GM11168 (cell line): ENCODE results near the gene ETS1.

Experiments used
- in situ Hi-C: fragments of 300-500 bp; cut with MboI; formaldehyde crosslinking; loops from one replicate; pipeline ENCODE4 v1.12.0; 2022; ENCODE audit warnings: low sequenced_read_pairs; ENCODE audit not compliant: unreplicated experiment

Gene ETS1

DNA sequence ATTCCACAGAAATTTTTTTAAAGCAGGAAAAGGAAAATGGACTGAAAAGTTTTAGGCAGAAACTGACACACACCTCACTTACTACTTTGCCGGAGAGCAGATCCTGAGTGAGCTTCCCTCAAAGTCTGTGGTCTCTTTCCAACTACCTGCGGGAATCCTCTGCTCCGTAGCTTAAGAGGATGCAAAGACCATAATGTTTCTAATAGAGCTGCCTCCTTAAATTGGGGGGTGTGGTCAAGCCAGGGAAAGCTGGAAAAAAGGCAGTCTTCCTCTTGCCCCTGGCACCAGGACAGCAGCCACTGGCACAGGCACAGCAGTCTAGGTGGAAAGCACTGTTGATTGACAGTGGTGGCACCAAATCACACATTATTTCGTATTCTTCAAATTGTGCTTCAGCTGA, at the start of gene ETS1:
TSS of gene ETS1 (minus strand) at position 144 of the 400 bp plus-strand sequence. CDS start 14,428 bp downstream, outside the sequence.
- in situ Hi-C loops: no loop called here

DNA sequence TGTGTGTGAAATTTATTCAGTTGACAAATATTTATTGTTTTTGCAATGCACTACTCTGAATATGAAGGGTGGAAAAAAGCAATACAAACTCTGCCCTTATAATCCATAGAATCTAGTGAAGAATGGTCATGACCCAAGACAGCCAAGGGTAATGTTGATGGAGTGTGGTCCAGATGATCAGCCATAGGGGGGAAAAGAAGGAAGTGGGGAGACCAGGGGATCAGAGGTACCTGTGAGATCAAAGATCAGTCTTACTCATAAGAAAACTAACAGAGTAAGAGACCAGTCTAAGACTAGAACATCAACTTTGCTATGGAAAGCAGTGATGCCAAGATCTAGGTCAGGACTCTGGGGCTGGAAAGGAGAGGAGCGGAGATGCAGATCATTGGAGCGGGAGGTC, 47.0 kb upstream of the ETS1 start:
- in situ Hi-C loops: loop anchor here (25.0 kb wide), 2 partner anchors 203 to 597 kb away; no protein-coding TSS in a partner anchor

DNA sequence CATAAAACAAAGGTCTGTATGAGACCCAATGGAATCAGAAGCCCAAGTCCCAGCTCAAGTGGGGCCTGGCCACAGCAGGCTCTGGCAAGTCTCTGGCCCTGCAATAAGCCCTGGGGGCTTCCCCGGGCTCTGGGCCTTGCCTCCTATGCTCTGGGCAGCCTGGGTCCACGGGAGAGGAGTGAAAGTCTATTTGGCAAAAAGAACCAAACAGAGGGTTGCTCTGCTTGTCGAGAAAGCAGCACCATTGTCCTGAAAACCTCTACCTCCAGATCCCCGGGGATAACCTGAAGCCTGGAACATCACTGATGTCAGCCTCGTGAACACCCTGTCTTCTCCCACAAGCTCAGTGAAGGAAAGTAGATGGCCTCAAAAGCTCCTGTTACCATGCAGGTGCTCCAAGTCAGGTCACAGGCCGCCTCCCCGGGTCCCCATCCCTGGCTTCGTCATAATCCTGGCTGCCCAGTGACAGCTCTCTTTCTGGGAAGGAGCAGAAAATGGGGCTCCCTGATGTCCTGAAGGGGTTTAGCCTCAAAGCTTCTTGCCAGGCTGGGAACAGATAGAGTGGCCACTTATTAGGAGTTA, 46.1 kb upstream of the ETS1 start:
- in situ Hi-C loops: loop anchor here (25.0 kb wide), 2 partner anchors 204 to 596 kb away; no protein-coding TSS in a partner anchor

GRCh38 chr11:128632141-128632791, 44.9 kb upstream of the ETS1 start:
- in situ Hi-C loops: loop anchor here (25.0 kb wide), 2 partner anchors 205 to 595 kb away; no protein-coding TSS in a partner anchor

DNA sequence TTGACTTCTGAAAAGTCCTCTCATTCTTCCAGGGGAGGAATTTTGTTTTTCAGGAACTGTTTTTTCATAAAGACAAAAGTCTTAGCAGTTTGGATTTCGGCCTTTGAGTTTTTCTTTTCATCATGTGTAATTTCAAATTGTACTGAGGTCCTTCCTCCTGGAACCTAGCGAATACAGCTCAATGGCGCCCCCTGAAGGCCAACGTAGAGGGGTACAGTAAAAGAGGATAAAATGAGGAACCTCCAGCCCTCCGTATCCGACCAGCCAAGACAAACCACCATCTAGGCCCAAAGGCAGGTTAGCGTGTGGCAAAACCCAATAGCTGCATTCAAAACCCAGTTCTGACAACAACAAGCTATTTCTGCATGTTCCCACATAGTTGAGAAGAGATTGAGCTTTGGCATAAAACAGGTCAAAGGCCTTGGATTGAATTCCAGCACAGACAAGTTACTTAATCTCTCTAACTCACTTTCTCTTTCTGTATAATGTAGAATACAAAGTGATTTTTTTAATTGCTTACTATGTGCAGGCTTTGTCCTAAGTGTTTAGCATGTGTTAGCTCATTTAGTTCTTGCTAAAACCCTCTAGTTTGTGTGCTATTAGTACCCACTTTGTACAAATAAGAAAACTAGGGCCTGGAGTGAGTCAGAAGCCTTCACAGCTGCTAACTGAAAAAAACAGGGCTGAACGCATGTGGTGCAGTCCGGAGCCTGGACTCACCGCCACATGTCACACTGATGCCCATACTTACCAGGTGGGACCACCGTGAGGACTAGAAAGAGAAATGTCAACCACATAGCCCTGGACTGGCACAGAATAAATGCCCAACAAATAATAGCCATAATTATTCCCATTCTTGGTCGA, 43.2 kb upstream of the ETS1 start:
- in situ Hi-C loops: loop anchor here (25.0 kb wide), 2 partner anchors 207 to 593 kb away; no protein-coding TSS in a partner anchor

GRCh38 chr11:128629516-128630106, 42.3 kb upstream of the ETS1 start:
- in situ Hi-C loops: loop anchor here (5.0 to 25.0 kb wide), 3 partner anchors 208 to 592 kb away; no protein-coding TSS in a partner anchor

DNA sequence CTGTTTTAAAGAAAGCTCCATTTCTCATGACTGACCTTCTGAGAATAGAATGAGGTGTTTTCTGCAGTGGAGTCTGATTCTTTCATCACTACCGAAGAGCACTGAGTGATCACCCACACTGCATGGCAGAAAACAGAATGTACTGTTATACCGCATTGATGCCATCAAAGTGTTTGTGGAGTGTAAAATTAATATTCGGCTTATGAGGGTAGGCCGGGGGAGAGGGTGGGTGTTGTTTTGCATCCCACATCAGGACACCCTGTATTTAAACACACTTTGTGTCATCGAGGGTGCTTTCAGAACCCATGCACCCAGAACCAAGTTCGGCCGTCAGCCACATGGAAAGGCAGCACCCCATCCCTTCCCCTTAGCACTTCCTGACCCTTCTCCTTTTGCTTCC, 41.3 kb upstream of the ETS1 start:
- in situ Hi-C loops: loop anchor here (5.0 to 25.0 kb wide), 3 partner anchors 209 to 591 kb away; no protein-coding TSS in a partner anchor

DNA sequence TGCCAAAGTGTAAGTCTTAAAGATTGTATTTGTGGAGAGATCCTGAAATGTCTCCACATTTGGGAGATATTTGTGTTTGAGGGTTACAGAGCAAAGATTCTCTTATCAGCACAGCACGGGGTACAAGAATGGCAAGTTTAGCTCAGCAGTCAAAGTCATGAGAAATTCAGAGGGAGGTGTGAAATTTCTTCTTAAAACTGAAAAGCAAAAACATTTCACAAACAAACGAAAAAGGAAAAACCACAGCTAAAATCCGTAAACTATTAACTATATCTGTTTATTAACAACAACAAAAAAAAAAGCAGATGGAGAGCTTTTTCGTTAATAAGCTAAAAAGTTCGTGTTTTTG, 40.9 kb upstream of the ETS1 start:
- in situ Hi-C loops: loop anchor here (5.0 to 25.0 kb wide), 3 partner anchors 209 to 591 kb away; no protein-coding TSS in a partner anchor

- in situ Hi-C loops: loop anchor here (5.0 to 25.0 kb wide), 3 partner anchors 210 to 590 kb away; no protein-coding TSS in a partner anchor
These were observed 40.4 kb upstream of the ETS1 start for GRCh38 chr11:128627666-128628324.

- in situ Hi-C loops: loop anchor here (5.0 to 25.0 kb wide), 3 partner anchors 210 to 590 kb away; no protein-coding TSS in a partner anchor
These were observed 39.7 kb upstream of the ETS1 start for GRCh38 chr11:128626913-128627665.

DNA sequence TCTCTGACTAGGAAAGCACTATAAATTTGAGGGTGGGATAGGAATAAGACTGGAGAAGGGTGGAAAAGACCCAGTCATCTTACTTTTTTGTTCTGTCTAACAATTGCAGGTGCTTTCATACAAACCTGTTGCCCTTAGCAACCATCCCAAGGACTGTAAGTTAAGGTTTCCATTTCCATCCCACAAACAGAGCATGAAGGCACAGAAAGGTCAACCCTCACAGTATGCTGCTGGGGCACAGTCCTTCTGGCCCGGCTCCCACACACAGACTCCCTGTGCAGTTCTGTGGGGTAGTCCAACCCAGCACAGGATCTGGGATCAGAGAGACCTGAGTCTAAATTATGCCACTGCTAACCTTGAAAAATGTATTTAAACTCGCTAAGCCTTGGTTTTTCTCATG, 38.4 kb upstream of the ETS1 start:
- in situ Hi-C loops: loop anchor here (5.0 to 25.0 kb wide), 3 partner anchors 212 to 588 kb away; no protein-coding TSS in a partner anchor

DNA sequence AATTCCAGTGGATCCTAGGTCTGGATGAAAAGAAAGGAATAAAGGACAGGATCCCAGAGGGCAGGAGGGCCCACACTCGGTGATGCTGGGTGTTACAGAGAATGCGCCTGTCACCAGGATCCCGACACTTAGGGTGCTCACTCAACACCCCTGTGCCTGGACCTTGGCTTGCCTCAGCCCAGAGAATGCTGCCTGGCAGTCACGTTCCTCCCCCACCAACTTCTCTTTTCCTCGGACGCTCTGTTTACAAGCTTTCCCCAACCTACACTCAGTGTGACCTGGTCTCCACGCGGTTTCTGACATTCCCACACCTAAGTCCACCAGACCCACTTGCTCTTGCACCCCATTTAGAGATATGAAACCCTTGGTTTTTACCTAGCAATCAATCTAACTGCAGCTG, 38.0 kb upstream of the ETS1 start:
- in situ Hi-C loops: loop anchor here (5.0 to 25.0 kb wide), 3 partner anchors 212 to 588 kb away; no protein-coding TSS in a partner anchor

DNA sequence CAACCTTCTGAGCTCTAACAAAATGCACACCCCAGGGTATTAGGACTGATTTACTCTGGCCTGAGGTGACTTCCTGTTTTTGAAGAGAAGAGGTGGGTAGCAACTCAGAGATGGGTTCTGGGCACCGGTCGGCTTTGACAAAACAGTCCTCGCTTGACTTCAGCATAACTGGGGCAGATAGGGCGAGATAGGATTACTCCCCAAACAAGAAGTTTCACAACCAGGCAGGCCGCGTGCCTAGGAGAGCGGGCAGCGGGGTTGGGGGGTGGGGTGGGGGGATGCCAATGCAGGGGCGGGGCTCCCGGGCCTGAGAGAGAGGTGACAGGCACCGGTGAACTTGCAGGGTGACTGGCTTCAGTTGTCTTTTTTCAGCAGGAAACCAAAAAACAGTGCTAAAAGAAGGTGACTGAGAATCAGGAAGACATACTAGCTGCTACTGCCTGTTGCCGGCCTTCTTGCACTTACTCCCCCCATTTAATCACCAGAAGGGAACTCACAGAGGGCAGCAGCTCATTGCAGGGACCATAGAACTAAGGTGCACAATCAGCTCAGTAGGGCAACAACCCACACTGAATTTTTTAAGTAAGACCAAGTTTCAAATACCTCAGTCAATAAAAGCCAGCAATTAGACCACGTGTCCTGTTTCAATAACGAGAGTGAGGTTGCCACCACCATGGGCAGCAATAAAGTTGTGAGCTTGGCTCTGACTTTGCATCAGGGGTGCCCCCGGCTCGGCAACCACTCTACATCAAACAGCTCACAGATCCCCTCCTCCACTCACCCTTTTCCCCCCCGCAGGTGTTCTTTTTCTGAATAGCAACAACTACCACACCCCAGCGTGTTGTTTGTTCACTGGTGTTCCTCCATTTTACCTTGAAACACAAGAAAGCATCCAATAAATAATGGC, 37.2 kb upstream of the ETS1 start:
- in situ Hi-C loops: loop anchor here (5.0 to 25.0 kb wide), 3 partner anchors 213 to 587 kb away; no protein-coding TSS in a partner anchor

DNA sequence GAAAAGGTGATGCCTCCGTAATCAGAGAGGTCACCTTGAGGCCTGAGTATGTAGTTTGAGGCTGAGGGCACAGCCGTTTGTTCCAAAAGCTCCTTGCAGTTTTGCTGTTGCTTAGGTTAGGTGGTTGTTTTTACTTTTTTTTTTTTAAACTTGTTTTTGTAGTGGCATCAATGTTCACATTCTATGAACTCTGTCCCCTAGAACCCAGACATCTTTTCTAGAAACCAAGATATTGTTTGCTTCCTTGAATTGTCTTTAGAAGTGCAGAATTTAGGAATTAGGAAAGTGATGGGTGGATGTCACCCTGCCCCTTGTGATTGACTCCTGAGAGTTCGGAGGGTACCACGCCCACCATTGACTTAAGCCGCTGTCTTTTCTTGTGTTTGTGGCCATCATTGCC, 35.7 kb upstream of the ETS1 start:
- in situ Hi-C loops: no loop called here

DNA sequence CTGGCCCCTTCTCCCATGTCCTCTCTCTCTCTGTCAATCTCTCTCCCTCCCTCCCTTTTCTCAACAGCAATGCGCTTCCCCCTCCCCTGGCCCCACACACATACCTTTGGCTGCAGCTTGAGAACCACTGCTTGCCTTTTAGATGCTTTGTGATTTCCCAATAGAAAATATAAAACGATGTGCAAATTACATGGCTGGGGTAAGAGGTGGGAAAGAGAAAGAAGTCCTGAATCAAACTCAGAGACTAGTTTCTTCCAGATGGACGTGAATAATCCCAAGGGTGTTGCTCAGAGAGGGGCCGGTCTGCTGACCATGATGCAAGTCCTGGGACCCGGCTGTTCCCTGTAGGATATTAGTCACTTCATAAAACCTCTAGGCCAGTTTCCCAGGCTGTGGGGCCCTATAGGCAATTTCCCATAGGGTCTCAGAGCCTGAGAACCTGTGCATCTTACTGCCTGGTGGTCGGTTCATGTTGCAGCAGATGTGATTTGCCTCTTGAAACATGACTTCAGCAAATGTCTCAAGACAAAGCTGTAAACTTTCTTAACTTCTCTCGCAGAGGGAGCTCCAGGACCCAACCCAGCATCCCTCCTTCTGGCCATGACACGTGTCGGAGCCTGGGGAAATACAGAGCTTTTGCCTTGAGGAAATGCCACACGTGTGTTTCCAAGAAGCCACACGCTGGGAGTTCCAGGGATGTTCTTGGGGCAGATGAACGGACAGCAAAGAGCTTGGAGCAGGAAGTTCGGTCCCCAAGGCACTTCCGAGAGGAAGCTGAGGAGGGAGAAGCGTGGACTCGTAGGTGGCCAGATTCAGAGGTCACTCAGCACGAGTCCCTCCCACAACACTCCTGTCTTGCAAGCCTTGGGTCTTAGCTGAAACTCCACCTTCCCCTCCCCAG, 34.5 kb upstream of the ETS1 start:
- in situ Hi-C loops: no loop called here

DNA sequence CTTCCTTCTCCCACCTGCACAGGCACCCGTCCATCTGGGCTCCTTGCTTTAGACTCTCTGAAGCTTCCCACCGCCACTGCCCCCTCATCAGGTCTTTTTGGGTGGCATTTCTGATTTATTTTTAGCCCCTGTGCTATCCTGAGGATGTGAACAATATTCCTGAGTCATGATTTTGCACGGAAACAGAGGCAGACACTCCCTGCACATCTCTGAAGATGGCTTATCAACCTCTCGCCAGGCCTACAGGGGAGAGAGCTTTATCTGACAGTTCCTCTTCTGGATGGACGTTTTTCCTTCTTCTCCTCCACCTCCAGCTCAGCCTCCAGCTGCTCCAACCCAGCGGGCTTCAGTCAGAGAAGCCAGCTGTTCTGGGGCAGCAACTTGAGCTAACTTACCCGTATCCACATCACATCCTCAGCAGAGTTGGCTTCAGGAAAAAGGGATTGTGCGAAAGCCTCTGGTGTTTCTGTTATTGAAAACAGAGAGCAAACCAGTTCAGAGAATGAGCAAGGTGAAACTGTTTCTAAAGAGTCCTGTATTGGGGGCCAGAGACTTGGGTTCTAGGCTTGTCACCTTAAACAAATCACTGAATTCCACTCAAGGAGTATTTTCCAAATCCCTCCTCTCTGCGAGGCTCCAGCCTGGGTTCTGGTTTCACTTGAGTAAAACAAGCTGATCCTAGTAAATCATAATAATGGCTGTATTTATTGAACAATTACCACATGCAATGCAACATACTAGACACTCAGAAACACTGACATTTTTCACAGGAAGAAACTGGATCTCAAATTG, 33.1 kb upstream of the ETS1 start:
- in situ Hi-C loops: no loop called here
